ENCODE data around the gene CBX6.
A peak's percentile ranks its signal among the peaks of the same experiment; 100 is the strongest.

Gene CBX6

GRCh38 chr22:38873469-38874411, 1.7 kb upstream of the CBX6 start:
- peak; percentile 59 for DNase-seq

GRCh38 chr22:38872831-38873248, 824 bp upstream of the CBX6 start:
- no peak for DNase-seq

- no peak for DNase-seq
Measured at GRCh38 chr22:38871360-38872171, 450 bp downstream of the CBX6 start.

- no peak for DNase-seq
Measured at GRCh38 chr22:38870791-38871359, 1.1 kb downstream of the CBX6 start.

- DNase-seq: peak; percentile 81
Measured at GRCh38 chr22:38870312-38870741, 1.7 kb downstream of the CBX6 start.

- DNase-seq: no peak
Measured at GRCh38 chr22:38869663-38870062, 2.4 kb downstream of the CBX6 start.

GRCh38 chr22:38868886-38869381, 3.1 kb downstream of the CBX6 start:
- DNase-seq: peak; percentile 85

- DNase-seq: no peak
Measured at GRCh38 chr22:38868286-38868721, 3.7 kb downstream of the CBX6 start.

GRCh38 chr22:38867471-38868285, 4.3 kb downstream of the CBX6 start:
- DNase-seq: no peak

- DNase-seq: no peak
Measured at GRCh38 chr22:38867124-38867455, 4.9 kb downstream of the CBX6 start.

GRCh38 chr22:38866399-38867123, 5.5 kb downstream of the CBX6 start:
- DNase-seq: no peak

- DNase-seq: no peak
Measured at GRCh38 chr22:38866024-38866398, 6.0 kb downstream of the CBX6 start.

GRCh38 chr22:38865201-38866023, 6.6 kb downstream of the CBX6 start:
- DNase-seq: no peak

- no peak for DNase-seq
Measured at GRCh38 chr22:38864361-38865191, 7.4 kb downstream of the CBX6 start.

- no peak for DNase-seq
Measured at GRCh38 chr22:38863531-38864131, 8.4 kb downstream of the CBX6 start.

GRCh38 chr22:38862375-38863329, 9.4 kb downstream of the CBX6 start:
- DNase-seq: no peak

- DNase-seq: no peak
Measured at GRCh38 chr22:38861927-38862326, 10.1 kb downstream of the CBX6 start.

Data from effector CD4-positive, alpha-beta T cell (primary cell).